ENCODE data around the gene CARNS1.

GRCh38 chr11:67435727-67436458, 20.4 kb downstream of the CARNS1 start:
- TF ChIP-seq POLR2A (IDR thresholded peaks at IDR 0.05) (no peak), CTCF (IDR thresholded peaks at IDR 0.05) (no peak)
